GM12878 (cell line): ENCODE data around the gene MPHOSPH8. TPM values are rescaled to one million over a fixed set of nuclear protein-coding genes. Genes with fewer than 3 reads are reported as not detected.

Experiments used
- ATAC-seq: fragments of 200-7000 bp; cut with Tn5 transposase; 3 replicates; pipeline ENCODE4 v1.9.1; 2020; ENCODE audit warnings: mild to moderate bottlenecking, moderate library complexity
- BruUV-seq: library from RNA; stranded (reverse); fragments of 400-500 nt; replicated peaks from 2 replicates; lab custom pipeline; 2021; lab: Mats Ljungman, UMichigan
- CTCF ChIA-PET: fragments of 300-600 bp; sonication (Branson Sonifier 250); formaldehyde crosslinking; extraction: SDS; loops from one replicate; lab custom pipeline; 2021; ENCODE audit warnings: inconsistent platforms; lab: Yijun Ruan, JAX
- POLR2A ChIA-PET: fragments of 350-600 bp; formaldehyde crosslinking; extraction: SDS; loops from one replicate; lab custom pipeline; 2021; ENCODE audit warnings: inconsistent platforms; lab: Charles Lee
- RAD21 ChIA-PET: fragments of 300-600 bp; sonication (Branson Sonifier 250); formaldehyde crosslinking; loops from one replicate; lab custom pipeline; 2023; ENCODE audit warnings: antibody characterized with exemption; ENCODE audit not compliant: unreplicated experiment; lab: Charles Lee
- SMC1A ChIA-PET: fragments of 300-600 bp; sonication (Branson Sonifier 250); formaldehyde crosslinking; loops from one replicate; lab custom pipeline; 2023; ENCODE audit not compliant: unreplicated experiment, uncharacterized antibody; lab: Charles Lee
- DNase-seq: peaks from one replicate; pipeline ENCODE4 v3.0.0-alpha.2; 2011; ENCODE audit warnings: low read depth, low spot score
- FAIRE-seq: peaks from 3 replicates; lab custom pipeline; 2011; peaks lifted over from hg19 to GRCh38; lab: Jason Lieb, UNC
- H2AFZ ChIP-seq: 2 replicates; pipeline ENCODE4 v1.6.0; 2011; ENCODE audit warnings: low read depth, low read length, control low read depth; ENCODE audit not compliant: control insufficient read depth
- H3K27ac ChIP-seq: 2 replicates; pipeline ENCODE4 v1.5.1; 2011; ENCODE audit warnings: control low read depth; ENCODE audit not compliant: control insufficient read depth, insufficient read depth
- H3K27me3 ChIP-seq, 2 experiments: replicated peaks in 1 of 2; 2 replicates each; pipeline versions ENCODE4 v1.6.0 to v1.6.1; 2011; ENCODE audit warnings: low read length in 1 of 2; ENCODE audit not compliant: control insufficient read depth in 2 of 2, insufficient read depth in 2 of 2
- H3K36me3 ChIP-seq, 2 experiments: 2 replicates each; pipeline ENCODE4 v1.5.1; 2011; ENCODE audit warnings: low read length in 1 of 2; ENCODE audit not compliant: control insufficient read depth in 2 of 2, insufficient read depth in 2 of 2
- H3K4me1 ChIP-seq: 2 replicates; pipeline ENCODE4 v1.6.1; 2011; ENCODE audit warnings: mild to moderate bottlenecking, low read length, moderate library complexity, mixed read lengths; ENCODE audit not compliant: control insufficient read depth, insufficient read depth
- H3K4me2 ChIP-seq: 2 replicates; pipeline ENCODE4 v1.6.0; 2011; ENCODE audit warnings: control low read depth; ENCODE audit not compliant: control insufficient read depth, insufficient read depth
- H3K4me3 ChIP-seq: fragments of 200-600 bp; sonication (generic); 2 replicates; pipeline ENCODE4 v1.5.1; 2016
- H3K79me2 ChIP-seq: 2 replicates; pipeline ENCODE4 v1.6.0; 2011; ENCODE audit warnings: low read length; ENCODE audit not compliant: control insufficient read depth, insufficient read depth
- H3K9ac ChIP-seq: 2 replicates; pipeline ENCODE4 v1.8.0; 2011; ENCODE audit warnings: low read length, control low read depth, mixed read lengths; ENCODE audit not compliant: control insufficient read depth, insufficient read depth
- H3K9me3 ChIP-seq: replicated peaks from 3 replicates; pipeline ENCODE4 v1.5.1; 2011; ENCODE audit warnings: mild to moderate bottlenecking, low read length; ENCODE audit not compliant: control insufficient read depth, insufficient read depth
- H4K20me1 ChIP-seq: 2 replicates; pipeline ENCODE4 v1.6.0; 2011; ENCODE audit not compliant: control insufficient read depth, insufficient read depth
- CBX3 ChIP-seq: fragments of 200-600 bp; sonication (generic); IDR thresholded peaks from 2 replicates; pipeline ENCODE4 v1.6.1; 2016; ENCODE audit warnings: low read depth, borderline replicate concordance
- EZH2 ChIP-seq: IDR thresholded peaks from 2 replicates; pipeline ENCODE4 v1.6.1; 2012; ENCODE audit warnings: low read depth, mild to moderate bottlenecking, control low read depth, inconsistent platforms, low read length, borderline replicate concordance; ENCODE audit not compliant: control insufficient read depth
- NRF1 ChIP-seq: conservative IDR thresholded peaks from 2 replicates; pipeline ENCODE4 v1.6.1; 2011; ENCODE audit warnings: mild to moderate bottlenecking, low read depth, low read length, improper control_type of control experiment
- PML ChIP-seq: IDR thresholded peaks from 2 replicates; pipeline ENCODE4 v1.6.1; 2012; ENCODE audit warnings: low read length, inconsistent platforms
- POLR2A ChIP-seq: IDR thresholded peaks from 2 replicates; pipeline ENCODE4 v1.6.1; 2011; ENCODE audit warnings: low read depth, mild to moderate bottlenecking, low read length
- WGBS: methylation state at CpG from one replicate; pipeline ENCODE4 v1.1.6; 2016; ENCODE audit warnings: low lambda C conversion rate; ENCODE audit not compliant: insufficient replicate concordance, insufficient coverage; ENCODE audit errors: missing lambda C conversion rate; 5-methylcytosine and 5-hydroxymethylcytosine counted together
- in situ Hi-C: fragments of 300-500 bp; cut with MboI; formaldehyde crosslinking; loops from 9 replicates; pipeline ENCODE4 v1.14.3; 2018; ENCODE audit warnings: mixed read lengths
- intact Hi-C: fragments of 100-400 bp; cut with micrococcal nuclease; formaldehyde crosslinking; loops from one replicate; pipeline ENCODE4 v1.14.2; 2022; ENCODE audit not compliant: unreplicated experiment
- polyA plus RNA-seq, 11 experiments: library from polyadenylated mRNA; depleted of rRNA in 4 of 11; unstranded in 6 of 11; stranded (reverse) in 5 of 11; fragments of >200 nt; fragmentation: Nextera tagmentation in 4 of 11; fragmentation: Illumina TruSeq in 1 of 11; extraction: Ambion mirVana in 4 of 11; extraction: Trizol in 1 of 11; gene quantifications; 1 replicate in 1 of 11; 2 replicates in 10 of 11; pipeline versions ENCODE4 v1.2.1 to v1.2.3, GENCODE V29; 2011 to 2016; ENCODE audit warnings: inconsistent platforms in 2 of 11, missing spikeins in 2 of 11, low read depth in 1 of 11
- total RNA-seq, 4 experiments: library from RNA; depleted of rRNA in 3 of 4; stranded (reverse); fragments of >200 nt in 3 of 4; fragmentation: Illumina TruSeq in 1 of 4; extraction: Trizol in 1 of 4; gene quantifications; 2 replicates each; pipeline versions ENCODE4 v1.2.1 to v1.2.3, GENCODE V29; 2013 to 2021
- TF ChIP-seq, protein P1 (sequence below): IDR thresholded peaks from 2 replicates; pipeline ENCODE4 v1.6.1; 2011; ENCODE audit warnings: borderline replicate concordance, low read depth, mild to moderate bottlenecking, moderate library complexity, low read length; ENCODE audit not compliant: insufficient read depth, poor library complexity, severe bottlenecking
- TF ChIP-seq, protein P2 (sequence below): fragments of 450-650 bp; IDR thresholded peaks from 2 replicates; pipeline ENCODE4 v1.6.1; 2016; ENCODE audit warnings: mild to moderate bottlenecking
- TF ChIP-seq, protein P3 (sequence below): fragments of 450-650 bp; IDR thresholded peaks from 2 replicates; pipeline ENCODE4 v1.6.1; 2017; ENCODE audit warnings: mild to moderate bottlenecking, moderate library complexity
- TF ChIP-seq, protein P4 (sequence below): IDR thresholded peaks from 2 replicates; pipeline ENCODE4 v1.6.1; 2012; ENCODE audit warnings: mild to moderate bottlenecking, low read depth, low read length
- TF ChIP-seq, protein P5 (sequence below): fragments of 150-350 bp; IDR thresholded peaks from 2 replicates; pipeline ENCODE4 v1.6.1; 2014; ENCODE audit warnings: mild to moderate bottlenecking, low read depth, low read length

MPHOSPH8 gene
- total and polyA plus RNA-seq, 10 of the 15 experiments (the other 5 are each of a cell fraction or from before 2014, with no cell fraction given): 15.9 to 34.9 (median 26.9) TPM

DNA sequence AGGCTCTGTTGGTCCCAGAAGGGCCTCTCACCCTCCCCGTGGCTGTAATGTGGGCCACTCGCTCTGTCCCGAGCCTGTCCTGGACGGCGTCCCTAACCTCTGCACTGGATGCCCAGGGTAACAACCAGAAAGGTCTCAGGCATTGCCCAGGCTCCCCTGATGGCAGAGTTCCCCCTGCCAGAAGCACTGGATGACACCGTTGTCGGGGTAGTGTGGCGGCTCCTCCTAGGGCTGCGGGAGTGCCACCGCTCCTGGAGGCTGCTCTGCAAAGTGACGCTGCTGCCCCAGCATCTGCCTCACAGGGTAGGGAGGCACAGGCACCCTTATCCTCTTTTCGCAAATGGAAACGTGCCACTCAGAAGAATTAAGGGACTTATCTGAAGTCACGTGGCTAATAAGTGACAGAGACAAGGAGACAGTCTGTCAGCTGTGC lies 32.0 kb downstream of the MPHOSPH8 start:
- BruUV-seq: no TSS peak
- H3K4me3 ChIP-seq: no peak overlapping the region
- H3K27me3 ChIP-seq: no peaks in the 10 kb centered on the region
- no peaks in the 10 kb centered on the region for H3K9me3 ChIP-seq
- no peaks in the 10 kb centered on the region for H4K20me1 ChIP-seq
- H3K36me3 ChIP-seq: peaks cover 11 to 35% of the 10 kb centered on the region in 2 experiments; a peak in 3 of 4 replicates
- in situ Hi-C loops (no loop called here), intact Hi-C loops (no loop called here)
- DNase-seq: no peak
- FAIRE-seq: no peak
- SMC1A ChIA-PET: no interaction called here
- CTCF ChIA-PET: no interaction called here
- H3K27ac ChIP-seq: no peak overlapping the region
- RAD21 ChIA-PET: no interaction called here
- H2AFZ ChIP-seq: no peak overlapping the region
- H3K4me1 ChIP-seq: no peaks in the 10 kb centered on the region
- no peak overlapping the region for H3K4me2 ChIP-seq
- POLR2A ChIA-PET: no interaction called here
- H3K9ac ChIP-seq: no peak overlapping the region
- ATAC-seq: no peak
- TF ChIP-seq PML (no peak), EZH2 (no peak), POLR2A (no peak), NRF1 (no peak), CBX3 (no peak)
- TF ChIP-seq, protein P1, sequence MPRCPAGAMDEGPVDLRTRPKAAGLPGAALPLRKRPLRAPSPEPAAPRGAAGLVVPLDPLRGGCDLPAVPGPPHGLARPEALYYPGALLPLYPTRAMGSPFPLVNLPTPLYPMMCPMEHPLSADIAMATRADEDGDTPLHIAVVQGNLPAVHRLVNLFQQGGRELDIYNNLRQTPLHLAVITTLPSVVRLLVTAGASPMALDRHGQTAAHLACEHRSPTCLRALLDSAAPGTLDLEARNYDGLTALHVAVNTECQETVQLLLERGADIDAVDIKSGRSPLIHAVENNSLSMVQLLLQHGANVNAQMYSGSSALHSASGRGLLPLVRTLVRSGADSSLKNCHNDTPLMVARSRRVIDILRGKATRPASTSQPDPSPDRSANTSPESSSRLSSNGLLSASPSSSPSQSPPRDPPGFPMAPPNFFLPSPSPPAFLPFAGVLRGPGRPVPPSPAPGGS: no peak
- TF ChIP-seq, protein P2, sequence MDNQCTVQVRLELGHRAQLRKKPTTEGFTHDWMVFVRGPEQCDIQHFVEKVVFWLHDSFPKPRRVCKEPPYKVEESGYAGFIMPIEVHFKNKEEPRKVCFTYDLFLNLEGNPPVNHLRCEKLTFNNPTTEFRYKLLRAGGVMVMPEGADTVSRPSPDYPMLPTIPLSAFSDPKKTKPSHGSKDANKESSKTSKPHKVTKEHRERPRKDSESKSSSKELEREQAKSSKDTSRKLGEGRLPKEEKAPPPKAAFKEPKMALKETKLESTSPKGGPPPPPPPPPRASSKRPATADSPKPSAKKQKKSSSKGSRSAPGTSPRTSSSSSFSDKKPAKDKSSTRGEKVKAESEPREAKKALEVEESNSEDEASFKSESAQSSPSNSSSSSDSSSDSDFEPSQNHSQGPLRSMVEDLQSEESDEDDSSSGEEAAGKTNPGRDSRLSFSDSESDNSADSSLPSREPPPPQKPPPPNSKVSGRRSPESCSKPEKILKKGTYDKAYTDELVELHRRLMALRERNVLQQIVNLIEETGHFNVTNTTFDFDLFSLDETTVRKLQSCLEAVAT: no peak
- TF ChIP-seq, protein P3, sequence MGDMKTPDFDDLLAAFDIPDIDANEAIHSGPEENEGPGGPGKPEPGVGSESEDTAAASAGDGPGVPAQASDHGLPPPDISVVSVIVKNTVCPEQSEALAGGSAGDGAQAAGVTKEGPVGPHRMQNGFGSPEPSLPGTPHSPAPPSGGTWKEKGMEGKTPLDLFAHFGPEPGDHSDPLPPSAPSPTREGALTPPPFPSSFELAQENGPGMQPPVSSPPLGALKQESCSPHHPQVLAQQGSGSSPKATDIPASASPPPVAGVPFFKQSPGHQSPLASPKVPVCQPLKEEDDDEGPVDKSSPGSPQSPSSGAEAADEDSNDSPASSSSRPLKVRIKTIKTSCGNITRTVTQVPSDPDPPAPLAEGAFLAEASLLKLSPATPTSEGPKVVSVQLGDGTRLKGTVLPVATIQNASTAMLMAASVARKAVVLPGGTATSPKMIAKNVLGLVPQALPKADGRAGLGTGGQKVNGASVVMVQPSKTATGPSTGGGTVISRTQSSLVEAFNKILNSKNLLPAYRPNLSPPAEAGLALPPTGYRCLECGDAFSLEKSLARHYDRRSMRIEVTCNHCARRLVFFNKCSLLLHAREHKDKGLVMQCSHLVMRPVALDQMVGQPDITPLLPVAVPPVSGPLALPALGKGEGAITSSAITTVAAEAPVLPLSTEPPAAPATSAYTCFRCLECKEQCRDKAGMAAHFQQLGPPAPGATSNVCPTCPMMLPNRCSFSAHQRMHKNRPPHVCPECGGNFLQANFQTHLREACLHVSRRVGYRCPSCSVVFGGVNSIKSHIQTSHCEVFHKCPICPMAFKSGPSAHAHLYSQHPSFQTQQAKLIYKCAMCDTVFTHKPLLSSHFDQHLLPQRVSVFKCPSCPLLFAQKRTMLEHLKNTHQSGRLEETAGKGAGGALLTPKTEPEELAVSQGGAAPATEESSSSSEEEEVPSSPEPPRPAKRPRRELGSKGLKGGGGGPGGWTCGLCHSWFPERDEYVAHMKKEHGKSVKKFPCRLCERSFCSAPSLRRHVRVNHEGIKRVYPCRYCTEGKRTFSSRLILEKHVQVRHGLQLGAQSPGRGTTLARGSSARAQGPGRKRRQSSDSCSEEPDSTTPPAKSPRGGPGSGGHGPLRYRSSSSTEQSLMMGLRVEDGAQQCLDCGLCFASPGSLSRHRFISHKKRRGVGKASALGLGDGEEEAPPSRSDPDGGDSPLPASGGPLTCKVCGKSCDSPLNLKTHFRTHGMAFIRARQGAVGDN: no peak
- TF ChIP-seq, protein P4, sequence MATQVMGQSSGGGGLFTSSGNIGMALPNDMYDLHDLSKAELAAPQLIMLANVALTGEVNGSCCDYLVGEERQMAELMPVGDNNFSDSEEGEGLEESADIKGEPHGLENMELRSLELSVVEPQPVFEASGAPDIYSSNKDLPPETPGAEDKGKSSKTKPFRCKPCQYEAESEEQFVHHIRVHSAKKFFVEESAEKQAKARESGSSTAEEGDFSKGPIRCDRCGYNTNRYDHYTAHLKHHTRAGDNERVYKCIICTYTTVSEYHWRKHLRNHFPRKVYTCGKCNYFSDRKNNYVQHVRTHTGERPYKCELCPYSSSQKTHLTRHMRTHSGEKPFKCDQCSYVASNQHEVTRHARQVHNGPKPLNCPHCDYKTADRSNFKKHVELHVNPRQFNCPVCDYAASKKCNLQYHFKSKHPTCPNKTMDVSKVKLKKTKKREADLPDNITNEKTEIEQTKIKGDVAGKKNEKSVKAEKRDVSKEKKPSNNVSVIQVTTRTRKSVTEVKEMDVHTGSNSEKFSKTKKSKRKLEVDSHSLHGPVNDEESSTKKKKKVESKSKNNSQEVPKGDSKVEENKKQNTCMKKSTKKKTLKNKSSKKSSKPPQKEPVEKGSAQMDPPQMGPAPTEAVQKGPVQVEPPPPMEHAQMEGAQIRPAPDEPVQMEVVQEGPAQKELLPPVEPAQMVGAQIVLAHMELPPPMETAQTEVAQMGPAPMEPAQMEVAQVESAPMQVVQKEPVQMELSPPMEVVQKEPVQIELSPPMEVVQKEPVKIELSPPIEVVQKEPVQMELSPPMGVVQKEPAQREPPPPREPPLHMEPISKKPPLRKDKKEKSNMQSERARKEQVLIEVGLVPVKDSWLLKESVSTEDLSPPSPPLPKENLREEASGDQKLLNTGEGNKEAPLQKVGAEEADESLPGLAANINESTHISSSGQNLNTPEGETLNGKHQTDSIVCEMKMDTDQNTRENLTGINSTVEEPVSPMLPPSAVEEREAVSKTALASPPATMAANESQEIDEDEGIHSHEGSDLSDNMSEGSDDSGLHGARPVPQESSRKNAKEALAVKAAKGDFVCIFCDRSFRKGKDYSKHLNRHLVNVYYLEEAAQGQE: no peak
- TF ChIP-seq, protein P5, sequence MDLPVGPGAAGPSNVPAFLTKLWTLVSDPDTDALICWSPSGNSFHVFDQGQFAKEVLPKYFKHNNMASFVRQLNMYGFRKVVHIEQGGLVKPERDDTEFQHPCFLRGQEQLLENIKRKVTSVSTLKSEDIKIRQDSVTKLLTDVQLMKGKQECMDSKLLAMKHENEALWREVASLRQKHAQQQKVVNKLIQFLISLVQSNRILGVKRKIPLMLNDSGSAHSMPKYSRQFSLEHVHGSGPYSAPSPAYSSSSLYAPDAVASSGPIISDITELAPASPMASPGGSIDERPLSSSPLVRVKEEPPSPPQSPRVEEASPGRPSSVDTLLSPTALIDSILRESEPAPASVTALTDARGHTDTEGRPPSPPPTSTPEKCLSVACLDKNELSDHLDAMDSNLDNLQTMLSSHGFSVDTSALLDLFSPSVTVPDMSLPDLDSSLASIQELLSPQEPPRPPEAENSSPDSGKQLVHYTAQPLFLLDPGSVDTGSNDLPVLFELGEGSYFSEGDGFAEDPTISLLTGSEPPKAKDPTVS: no peak
- no peaks in the 10 kb centered on the region for H3K79me2 ChIP-seq
- WGBS: 88% methylated on average over 14 of the region's 14 CpGs
